D721Med (cell line): ENCODE data around the gene BID.

Experiments used
- DNase-seq: peaks from one replicate; pipeline ENCODE4 v3.0.0; 2011; ENCODE audit warnings: low spot score; ENCODE audit not compliant: insufficient read length
- FAIRE-seq: peaks from 2 replicates; lab custom pipeline; 2011; peaks lifted over from hg19 to GRCh38; lab: Jason Lieb, UNC
- TF ChIP-seq, protein P1 (sequence below): IDR thresholded peaks from 2 replicates; pipeline ENCODE4 v1.5.1; 2012; ENCODE audit warnings: mild to moderate bottlenecking, control low read depth; ENCODE audit not compliant: insufficient read depth; ENCODE audit errors: missing control alignments

BID gene

DNA sequence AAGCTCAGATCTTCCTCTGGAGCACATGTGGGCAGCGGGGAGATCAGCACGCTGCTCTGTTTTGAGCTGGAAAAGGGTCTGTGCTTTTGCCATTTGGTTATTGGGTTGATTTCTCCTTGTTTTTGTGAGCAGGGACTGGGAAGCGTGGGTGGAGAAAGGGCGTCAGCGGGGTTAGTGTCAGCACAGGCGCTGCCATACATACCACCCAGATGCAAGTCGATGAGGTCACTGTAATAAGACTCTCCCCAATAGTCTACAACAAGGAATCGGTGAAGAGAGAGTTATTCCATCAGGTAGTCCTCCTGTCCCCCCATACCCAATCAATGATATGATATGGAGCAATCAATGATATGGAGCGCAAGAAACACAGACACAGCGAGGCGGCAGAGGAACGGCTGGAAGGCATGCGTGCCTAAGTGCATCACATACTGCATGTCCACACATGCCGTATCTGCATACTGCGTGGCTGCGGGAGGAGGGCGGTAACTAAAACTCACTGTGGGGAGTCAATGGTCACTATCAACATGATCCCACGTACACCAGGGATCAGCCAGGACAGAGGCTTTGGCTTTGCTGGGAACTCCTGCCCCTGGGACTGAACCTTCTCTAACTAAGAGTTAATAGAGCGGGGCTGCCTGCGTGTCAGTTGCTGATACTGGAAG, 29.5 kb upstream of the BID start:
- no peak for DNase-seq
- FAIRE-seq = no peak
- TF ChIP-seq, protein P1, sequence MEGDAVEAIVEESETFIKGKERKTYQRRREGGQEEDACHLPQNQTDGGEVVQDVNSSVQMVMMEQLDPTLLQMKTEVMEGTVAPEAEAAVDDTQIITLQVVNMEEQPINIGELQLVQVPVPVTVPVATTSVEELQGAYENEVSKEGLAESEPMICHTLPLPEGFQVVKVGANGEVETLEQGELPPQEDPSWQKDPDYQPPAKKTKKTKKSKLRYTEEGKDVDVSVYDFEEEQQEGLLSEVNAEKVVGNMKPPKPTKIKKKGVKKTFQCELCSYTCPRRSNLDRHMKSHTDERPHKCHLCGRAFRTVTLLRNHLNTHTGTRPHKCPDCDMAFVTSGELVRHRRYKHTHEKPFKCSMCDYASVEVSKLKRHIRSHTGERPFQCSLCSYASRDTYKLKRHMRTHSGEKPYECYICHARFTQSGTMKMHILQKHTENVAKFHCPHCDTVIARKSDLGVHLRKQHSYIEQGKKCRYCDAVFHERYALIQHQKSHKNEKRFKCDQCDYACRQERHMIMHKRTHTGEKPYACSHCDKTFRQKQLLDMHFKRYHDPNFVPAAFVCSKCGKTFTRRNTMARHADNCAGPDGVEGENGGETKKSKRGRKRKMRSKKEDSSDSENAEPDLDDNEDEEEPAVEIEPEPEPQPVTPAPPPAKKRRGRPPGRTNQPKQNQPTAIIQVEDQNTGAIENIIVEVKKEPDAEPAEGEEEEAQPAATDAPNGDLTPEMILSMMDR = no peak

DNA sequence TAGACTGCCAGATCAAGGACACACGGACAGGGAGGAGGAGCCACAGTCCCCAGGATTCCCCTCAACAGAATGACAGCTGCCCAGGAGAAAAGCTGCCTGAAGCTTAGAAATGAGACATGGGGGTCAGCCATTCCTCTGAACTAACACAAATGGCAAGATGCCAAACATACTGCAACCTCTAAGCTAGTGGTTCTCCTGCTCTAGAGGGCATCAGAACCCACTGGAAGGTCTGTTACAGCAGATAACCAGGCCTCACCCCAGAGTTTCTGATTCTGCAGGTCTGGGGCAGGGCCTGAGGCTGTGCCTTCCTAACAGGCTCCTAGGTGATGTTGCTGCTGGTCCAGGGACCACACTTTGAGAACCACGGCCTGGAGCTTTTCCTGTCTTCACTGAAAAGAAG, 28.6 kb upstream of the BID start:
- DNase-seq = no peak
- FAIRE-seq = no peak
- TF ChIP-seq, protein P1 = no peak

DNA sequence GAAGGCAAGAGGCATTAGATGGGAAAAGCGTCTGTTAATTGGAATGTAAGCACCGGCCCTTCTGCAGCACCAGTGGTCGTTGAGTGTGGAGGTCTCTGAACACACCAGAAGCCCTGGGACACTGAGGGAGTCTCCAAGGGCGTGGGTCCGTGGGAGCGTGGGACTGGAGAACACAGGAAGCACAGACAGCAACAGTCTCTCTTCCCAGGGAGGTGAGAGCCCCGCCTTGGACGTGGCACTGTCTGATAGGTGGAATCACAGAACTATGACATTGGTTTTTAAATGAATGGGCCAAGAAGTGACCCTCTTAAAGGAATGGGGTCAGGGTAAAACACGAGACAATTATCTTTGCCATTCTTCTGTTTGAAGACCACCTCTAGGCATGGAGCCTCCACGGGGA, 28.1 kb upstream of the BID start:
- FAIRE-seq (no peak), DNase-seq (no peak)
- TF ChIP-seq, protein P1 = no peak

DNA sequence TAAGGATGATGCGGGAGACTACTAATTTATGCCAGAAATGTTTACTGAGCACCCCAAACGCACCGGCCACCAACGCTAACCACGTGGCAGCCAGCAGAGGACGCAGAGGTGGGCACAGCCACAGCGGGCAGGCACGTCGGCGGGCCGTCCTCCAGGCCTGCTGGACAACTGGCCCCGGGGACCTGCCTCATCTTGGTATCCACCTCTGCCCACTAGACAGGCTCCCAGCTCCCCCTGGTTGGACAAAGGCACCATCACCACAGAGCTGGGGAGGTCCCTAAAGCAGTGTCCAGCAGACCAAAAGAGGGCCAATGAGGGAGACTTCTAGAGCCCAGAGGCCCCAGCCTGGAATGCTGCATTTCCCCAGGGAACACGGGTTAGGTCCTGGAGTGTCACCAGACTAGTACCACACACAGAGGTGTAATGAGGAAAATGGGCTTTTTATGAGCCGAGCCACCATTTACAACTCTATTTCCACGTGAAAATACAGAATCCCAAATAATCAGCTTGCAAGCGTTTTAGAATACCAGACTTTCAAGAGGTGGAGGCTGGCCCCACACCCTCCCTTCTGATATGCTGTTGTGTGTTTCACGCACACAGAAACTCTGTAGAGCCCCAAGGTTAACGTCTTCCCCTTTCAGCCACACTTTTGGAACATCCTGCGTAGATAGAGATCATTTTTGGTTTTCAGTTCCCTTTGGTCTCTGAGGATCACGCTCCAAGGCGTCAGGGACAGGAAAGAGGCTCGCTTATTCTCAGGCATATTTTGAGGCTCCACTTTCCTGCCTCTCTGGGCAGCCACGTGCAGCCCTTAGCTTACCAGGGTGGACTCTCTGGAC, 23.7 kb upstream of the BID start:
- DNase-seq (no peak), FAIRE-seq (no peak)
- TF ChIP-seq, protein P1 = no peak

DNA sequence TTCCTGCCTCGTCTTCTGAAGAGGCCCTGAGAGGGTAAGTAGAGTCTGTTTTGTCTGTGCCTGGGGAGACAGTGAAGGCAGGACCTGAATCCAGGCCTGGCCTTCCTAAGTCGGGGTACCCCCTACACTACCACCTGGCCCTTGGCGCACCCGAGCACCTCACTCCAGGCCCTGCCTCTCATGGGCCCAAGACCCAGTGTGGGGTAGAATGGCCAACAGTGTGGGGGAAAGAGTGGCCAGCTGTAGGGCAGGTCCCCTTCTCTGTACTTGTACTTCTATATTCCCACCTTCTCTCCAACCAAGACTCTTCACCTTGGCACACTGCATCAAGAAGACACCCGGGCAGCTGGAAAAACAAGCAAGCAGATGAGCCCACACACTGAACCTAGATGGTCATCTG, 22.4 kb upstream of the BID start:
- FAIRE-seq (no peak), DNase-seq (no peak)
- TF ChIP-seq, protein P1 = no peak

DNA sequence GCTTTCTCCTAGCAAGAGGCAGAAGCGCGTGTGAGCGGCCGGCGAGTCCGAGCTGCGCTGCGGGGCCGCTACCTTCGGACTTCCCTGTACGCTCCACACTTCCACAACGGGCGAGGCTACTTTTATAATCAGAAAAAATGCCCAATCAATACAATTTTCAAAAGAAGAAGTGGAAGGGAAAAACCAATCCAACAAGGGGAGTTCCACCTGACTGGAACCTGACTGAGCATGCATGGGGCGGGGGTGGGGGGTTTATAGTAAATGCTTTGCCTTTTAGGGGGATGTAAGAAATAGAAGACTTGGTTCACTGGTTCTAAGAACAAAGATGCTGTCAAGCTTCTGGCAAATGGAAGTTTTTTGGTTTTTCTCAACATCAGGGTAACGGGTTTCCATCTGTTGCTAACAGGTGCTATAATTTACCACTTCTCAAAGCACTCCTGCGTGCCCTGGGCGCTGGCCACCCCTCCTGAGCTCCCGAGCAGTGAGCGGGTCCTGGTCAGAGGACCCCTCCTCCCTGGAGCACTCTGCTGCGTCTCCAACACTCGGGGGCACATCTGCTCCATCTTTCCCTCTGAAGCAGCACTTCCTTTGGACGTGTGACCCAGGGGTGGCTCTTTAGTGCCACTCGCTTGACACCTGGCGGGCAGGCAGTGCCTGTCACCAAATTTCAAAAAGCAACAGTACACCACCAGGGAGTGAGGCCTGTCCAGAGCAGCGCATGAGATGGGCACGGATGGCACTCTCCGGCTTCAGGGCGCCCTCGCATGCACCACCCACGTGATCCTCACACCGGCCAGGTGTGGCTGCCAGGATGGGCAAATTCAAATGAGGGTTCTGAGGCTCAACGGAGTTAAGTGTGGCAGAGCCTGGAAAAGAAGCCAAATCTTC, 21.6 kb upstream of the BID start:
- TF ChIP-seq, protein P1 = no peak
- DNase-seq = no peak
- no peak for FAIRE-seq
